ENCODE measurements around the gene SUSD3. TPM values are rescaled to one million over a fixed set of nuclear protein-coding genes. Genes with fewer than 3 reads are reported as not detected.
A peak's percentile ranks its signal among the peaks of the same experiment; 100 is the strongest.

SUSD3 gene
- total and polyA plus RNA-seq, 7 experiments from 2014 or later: 62.8 to 315 (median 78.8) TPM

DNA sequence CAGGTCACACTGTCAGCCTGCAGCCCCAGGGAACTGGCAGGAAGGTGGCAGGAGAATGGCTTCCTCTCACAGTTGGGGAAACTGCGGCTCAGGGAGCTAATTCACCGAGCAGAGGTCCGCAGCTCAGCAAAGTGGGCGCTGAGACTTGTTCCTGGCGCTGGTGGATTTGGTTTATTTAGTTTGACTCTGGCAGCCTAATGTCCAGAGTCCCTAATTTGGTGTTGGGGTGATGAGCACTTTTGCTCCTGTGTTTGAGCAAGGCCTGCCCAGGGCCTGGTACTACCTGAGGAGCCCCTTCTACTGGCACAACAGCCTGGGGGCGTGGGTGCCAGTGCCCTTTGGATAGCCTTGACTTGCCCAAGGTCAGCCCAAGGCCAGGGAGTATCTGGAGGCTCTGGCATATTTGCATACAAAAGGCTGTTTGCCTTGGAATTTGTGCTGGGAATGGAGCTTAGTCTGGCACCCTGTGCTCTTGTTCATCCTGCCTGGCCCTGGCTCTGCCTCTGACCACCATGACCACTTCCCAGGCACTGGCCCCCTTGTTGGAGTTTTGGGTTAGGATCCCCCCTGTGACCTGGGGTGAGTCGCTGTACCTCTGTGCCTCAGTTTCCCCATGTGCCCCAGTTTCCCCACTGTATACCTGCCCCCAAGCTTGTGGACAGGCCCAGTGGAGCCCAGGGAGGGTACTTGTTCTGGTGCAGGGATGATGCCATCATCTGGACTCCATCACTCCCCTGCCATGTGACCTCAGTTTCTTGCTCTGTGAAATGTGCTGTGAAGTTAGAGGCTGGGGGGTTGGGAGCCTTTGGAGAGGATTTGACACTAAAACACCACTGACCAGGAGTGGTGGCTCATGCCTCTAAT lies 1.4 kb downstream of the SUSD3 start:
- peaks cover 0 to 5% (median 0%) of the 10 kb centered on the region in 3 experiments for H3K36me3 ChIP-seq (ENCODE audit: control insufficient read depth in 2 of 3, insufficient read depth in 3 of 3, low read length in 3 of 3)
- H3K36me3 Mint-ChIP-seq: peaks cover 0 to 26% (median 14%) of the 10 kb centered on the region in 5 donors
- H3K27me3 Mint-ChIP-seq: no peaks in the 10 kb centered on the region
- CTCF ChIA-PET: interaction anchor here (1.0 to 1.9 kb wide), 7 partner anchors 20 to 106 kb away, joined by 3 to 7 read pairs (median 6); no protein-coding TSS in a partner anchor
- H3K9me3 Mint-ChIP-seq: peaks cover 0 to 4% (median 0%) of the 10 kb centered on the region in 11 donors
- no peak for DNase-seq
- peak overlapping the region; percentile 97 to 100 (median 99) for H3K27ac Mint-ChIP-seq
- peaks cover 42 to 82% (median 77%) of the 10 kb centered on the region in 7 donors for H3K4me1 Mint-ChIP-seq
- peak overlapping the region; percentile 88 for H3K27ac ChIP-seq (ENCODE audit: low read depth, low read length)
- peak overlapping the region; percentile 93 to 97 (median 94) for H3K4me3 Mint-ChIP-seq
- peak overlapping the region; percentile 90 for H3K4me3 ChIP-seq (ENCODE audit: low read length)
- H3K27me3 ChIP-seq (ENCODE audit: control insufficient read depth in 2 of 2, insufficient read depth in 2 of 2, low read length in 2 of 2): no peaks in the 10 kb centered on the region
- H3K4me1 ChIP-seq (ENCODE audit: control insufficient read depth in 2 of 2, insufficient read depth in 2 of 2, low read length in 2 of 2): peaks cover 60 to 66% of the 10 kb centered on the region in 2 donors
- ATAC-seq: no peak
- POLR2A ChIA-PET: interaction anchor here (0.6 to 10.5 kb wide), 29 partner anchors 8 to 251 kb away, joined by 3 to 365 read pairs (median 5); partner anchors contain the start of genes CARD19 and NINJ1
- no peaks in the 10 kb centered on the region for H3K9me3 ChIP-seq (ENCODE audit: control insufficient read depth in 2 of 3, low read length in 3 of 3)
- intact Hi-C loops (cut with micrococcal nuclease): loop anchor here (1.0 to 10.0 kb wide), 3 partner anchors 32 to 1665 kb away; partner anchors contain the start of genes AOPEP (in 1 of the 2) and NINJ1 (in 1 of the 2)

DNA sequence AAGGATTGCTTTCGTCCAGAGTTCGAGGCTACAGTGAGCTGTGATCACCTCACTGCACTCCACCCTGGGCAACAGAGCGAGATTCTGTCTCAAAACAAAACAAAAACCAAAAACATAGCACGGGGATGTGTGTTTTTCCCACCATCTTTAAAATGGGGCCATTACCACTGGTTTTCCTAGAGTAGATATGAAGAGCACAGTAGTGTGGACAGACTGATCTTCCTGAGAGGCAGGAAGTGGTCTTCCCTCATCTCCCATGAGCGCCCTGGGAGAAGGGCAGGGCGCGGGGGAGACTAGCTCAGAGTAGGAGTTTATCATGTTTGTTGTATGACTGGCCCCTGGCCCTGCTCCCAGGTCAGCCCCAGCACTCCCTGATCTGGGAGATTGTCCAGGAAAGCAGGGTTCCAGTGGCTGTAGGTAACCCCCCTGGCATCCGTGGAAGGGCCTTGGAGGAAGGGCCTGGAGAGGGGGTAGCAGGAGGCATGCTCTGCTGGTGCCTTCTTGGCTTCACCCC lies 2.3 kb downstream of the SUSD3 start:
- H3K9me3 ChIP-seq (ENCODE audit: control insufficient read depth in 2 of 3, low read length in 3 of 3): no peaks in the 10 kb centered on the region
- DNase-seq (no peak), ATAC-seq (no peak)
- peaks cover 0 to 12% (median 6%) of the 10 kb centered on the region in 3 experiments for H3K36me3 ChIP-seq (ENCODE audit: control insufficient read depth in 2 of 3, insufficient read depth in 3 of 3, low read length in 3 of 3)
- intact Hi-C loops (cut with micrococcal nuclease): loop anchor here in 1 of 2 donors (10.0 kb wide), 1 partner anchor 1664 kb away; the partner anchor contains the start of gene AOPEP
- H3K27me3 Mint-ChIP-seq: no peaks in the 10 kb centered on the region
- H3K4me3 Mint-ChIP-seq: peak overlapping the region; percentile 93 to 97 (median 94)
- H3K9me3 Mint-ChIP-seq: peaks cover 0 to 4% (median 0%) of the 10 kb centered on the region in 11 donors
- peaks cover 45 to 82% (median 80%) of the 10 kb centered on the region in 7 donors for H3K4me1 Mint-ChIP-seq
- peaks cover 0 to 33% (median 14%) of the 10 kb centered on the region in 5 donors for H3K36me3 Mint-ChIP-seq
- H3K4me1 ChIP-seq (ENCODE audit: control insufficient read depth in 2 of 2, insufficient read depth in 2 of 2, low read length in 2 of 2): peaks cover 63 to 75% of the 10 kb centered on the region in 2 donors
- CTCF ChIA-PET: interaction anchor here (1.1 to 1.9 kb wide), 5 partner anchors 21 to 106 kb away, joined by 3 to 7 read pairs (median 4); no protein-coding TSS in a partner anchor
- POLR2A ChIA-PET: interaction anchor here (0.6 to 10.5 kb wide), 19 partner anchors 10 to 106 kb away, joined by 3 to 365 read pairs (median 5); partner anchors contain the start of genes CARD19 and NINJ1
- H3K27ac Mint-ChIP-seq: peak overlapping the region; percentile 97 to 100 (median 99)
- peak overlapping the region; percentile 90 for H3K4me3 ChIP-seq (ENCODE audit: low read length)
- no peaks in the 10 kb centered on the region for H3K27me3 ChIP-seq (ENCODE audit: control insufficient read depth in 2 of 2, insufficient read depth in 2 of 2, low read length in 2 of 2)
- H3K27ac ChIP-seq (ENCODE audit: low read depth, low read length): peak overlapping the region; percentile 88

DNA sequence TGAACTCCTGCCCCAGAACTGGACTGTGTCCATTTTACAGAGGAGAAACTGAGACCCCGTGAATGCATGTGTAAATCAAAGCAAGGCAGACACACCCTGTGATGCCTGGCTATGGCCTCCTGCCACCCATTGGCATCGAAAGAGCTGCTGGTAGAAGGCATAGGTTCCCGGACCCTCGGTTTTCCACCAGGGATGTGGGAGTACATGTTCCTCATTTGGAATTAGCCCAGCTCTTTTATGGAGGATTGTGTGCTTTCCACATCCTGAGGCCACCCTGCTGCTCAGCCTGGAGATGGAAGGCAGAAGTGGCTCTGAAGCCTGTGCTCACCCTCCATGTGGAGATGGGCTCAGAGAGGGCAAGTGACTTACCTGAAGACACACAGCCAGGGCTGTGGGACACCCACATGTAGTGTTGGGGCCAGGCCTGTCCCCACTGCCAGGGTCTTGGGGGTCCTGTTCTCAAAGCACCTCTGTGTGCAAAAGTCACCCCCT lies 2.8 kb downstream of the SUSD3 start:
- Histone ChIP-seq H3K9me3 (ENCODE audit: control insufficient read depth in 2 of 3, low read length in 3 of 3) (no peaks in the 10 kb centered on the region), H3K27me3 (ENCODE audit: control insufficient read depth in 2 of 2, insufficient read depth in 2 of 2, low read length in 2 of 2) (no peaks in the 10 kb centered on the region), H3K36me3 (ENCODE audit: control insufficient read depth in 2 of 3, insufficient read depth in 3 of 3, low read length in 3 of 3) (peaks cover 0 to 13% (median 6%) of the 10 kb centered on the region in 3 experiments), H3K27ac (ENCODE audit: low read depth, low read length) (peak overlapping the region; percentile 88), H3K4me1 (ENCODE audit: control insufficient read depth in 2 of 2, insufficient read depth in 2 of 2, low read length in 2 of 2) (peaks cover 68 to 75% of the 10 kb centered on the region in 2 donors), H3K4me3 (ENCODE audit: low read length) (peak overlapping the region; percentile 90)
- ATAC-seq: no peak
- peaks cover 50 to 83% (median 80%) of the 10 kb centered on the region in 7 donors for H3K4me1 Mint-ChIP-seq
- H3K4me3 Mint-ChIP-seq: peak overlapping the region; percentile 93 to 97 (median 94)
- CTCF ChIA-PET: interaction anchor here (1.1 to 1.9 kb wide), 4 partner anchors 21 to 107 kb away, joined by 4 to 7 read pairs (median 6); no protein-coding TSS in a partner anchor
- intact Hi-C loops (cut with micrococcal nuclease): loop anchor here in 1 of 2 donors (10.0 kb wide), 1 partner anchor 1663 kb away; the partner anchor contains the start of gene AOPEP
- peak overlapping the region; percentile 97 to 100 (median 99) for H3K27ac Mint-ChIP-seq
- POLR2A ChIA-PET: interaction anchor here (0.6 to 10.5 kb wide), 15 partner anchors 10 to 96 kb away, joined by 3 to 365 read pairs (median 6); partner anchors contain the start of gene CARD19
- H3K36me3 Mint-ChIP-seq: peaks cover 0 to 36% (median 14%) of the 10 kb centered on the region in 5 donors
- no peaks in the 10 kb centered on the region for H3K27me3 Mint-ChIP-seq
- peaks cover 0 to 4% (median 0%) of the 10 kb centered on the region in 11 donors for H3K9me3 Mint-ChIP-seq
- no peak for DNase-seq

DNA sequence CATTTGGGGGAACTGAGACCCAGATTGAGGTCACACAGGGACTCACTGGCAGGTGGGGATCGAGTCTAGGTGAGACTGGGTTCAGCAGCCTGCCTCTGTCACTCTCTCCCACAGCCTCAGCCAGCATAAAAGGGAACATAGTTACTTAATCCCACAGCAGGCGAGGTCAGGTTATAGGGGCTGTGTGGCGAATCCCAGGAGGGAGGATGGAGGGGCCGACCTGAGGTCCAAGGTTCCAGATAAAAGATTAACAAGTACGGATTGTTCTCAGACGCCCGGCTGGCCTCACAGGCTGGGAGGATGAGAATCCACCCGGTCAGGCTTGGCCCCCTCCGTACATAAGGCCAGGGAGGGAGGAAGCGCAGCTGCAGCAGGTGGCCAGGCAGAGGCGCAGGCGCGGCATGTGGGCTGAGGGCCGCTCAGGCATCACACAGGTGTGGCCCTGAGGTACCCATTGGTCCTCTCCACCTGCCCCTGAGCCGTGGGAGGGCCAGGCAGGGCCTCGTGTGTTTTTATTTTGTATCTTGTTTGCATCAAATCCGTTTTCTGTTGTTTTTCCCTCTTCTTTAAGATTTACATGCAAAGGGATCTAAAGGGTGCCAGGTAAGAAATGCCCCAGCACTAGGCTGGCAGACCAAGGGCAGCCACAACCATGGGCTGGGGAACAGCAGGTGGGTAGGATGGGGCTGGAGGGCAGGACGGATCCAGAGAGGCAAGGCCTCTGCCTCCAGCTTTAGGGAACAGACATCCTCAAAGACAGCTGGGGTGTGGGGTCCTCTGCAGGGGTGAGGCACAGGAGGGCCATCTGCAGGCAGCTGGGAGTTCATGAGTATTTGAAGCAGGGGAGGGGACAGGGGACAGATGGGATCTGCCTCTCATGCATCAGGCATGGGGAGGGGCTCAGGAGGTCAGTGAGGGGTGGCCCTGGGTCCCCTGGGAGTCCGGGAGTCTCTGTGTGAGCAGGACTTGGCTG lies 3.6 kb downstream of the SUSD3 start:
- H3K4me3 Mint-ChIP-seq: peak overlapping the region; percentile 93 to 97 (median 94)
- H3K4me1 ChIP-seq (ENCODE audit: control insufficient read depth in 2 of 2, insufficient read depth in 2 of 2, low read length in 2 of 2): peaks cover 72 to 75% of the 10 kb centered on the region in 2 donors
- no peaks in the 10 kb centered on the region for H3K27me3 Mint-ChIP-seq
- H3K9me3 Mint-ChIP-seq: peaks cover 0 to 4% (median 0%) of the 10 kb centered on the region in 11 donors
- intact Hi-C loops (cut with micrococcal nuclease): loop anchor here in 1 of 2 donors (10.0 kb wide), 1 partner anchor 1663 kb away; the partner anchor contains the start of gene AOPEP
- no peaks in the 10 kb centered on the region for H3K27me3 ChIP-seq (ENCODE audit: control insufficient read depth in 2 of 2, insufficient read depth in 2 of 2, low read length in 2 of 2)
- H3K27ac Mint-ChIP-seq: peak overlapping the region; percentile 97 to 100 (median 99)
- peaks cover 0 to 13% (median 6%) of the 10 kb centered on the region in 3 experiments for H3K36me3 ChIP-seq (ENCODE audit: control insufficient read depth in 2 of 3, insufficient read depth in 3 of 3, low read length in 3 of 3)
- ChIA-PET CTCF (interaction anchor here (0.7 to 1.9 kb wide), 6 partner anchors 21 to 108 kb away, joined by 3 to 7 read pairs (median 4); no protein-coding TSS in a partner anchor), POLR2A (interaction anchor here (0.9 to 10.5 kb wide), 18 partner anchors 9 to 108 kb away, joined by 3 to 365 read pairs (median 5); partner anchors contain the start of gene CARD19)
- no peaks in the 10 kb centered on the region for H3K9me3 ChIP-seq (ENCODE audit: control insufficient read depth in 2 of 3, low read length in 3 of 3)
- peaks cover 0 to 41% (median 16%) of the 10 kb centered on the region in 5 donors for H3K36me3 Mint-ChIP-seq
- DNase-seq (no peak), ATAC-seq (no peak)
- peak overlapping the region; percentile 88 for H3K27ac ChIP-seq (ENCODE audit: low read depth, low read length)
- H3K4me1 Mint-ChIP-seq: peaks cover 54 to 86% (median 80%) of the 10 kb centered on the region in 7 donors
- peak overlapping the region; percentile 90 for H3K4me3 ChIP-seq (ENCODE audit: low read length)

DNA sequence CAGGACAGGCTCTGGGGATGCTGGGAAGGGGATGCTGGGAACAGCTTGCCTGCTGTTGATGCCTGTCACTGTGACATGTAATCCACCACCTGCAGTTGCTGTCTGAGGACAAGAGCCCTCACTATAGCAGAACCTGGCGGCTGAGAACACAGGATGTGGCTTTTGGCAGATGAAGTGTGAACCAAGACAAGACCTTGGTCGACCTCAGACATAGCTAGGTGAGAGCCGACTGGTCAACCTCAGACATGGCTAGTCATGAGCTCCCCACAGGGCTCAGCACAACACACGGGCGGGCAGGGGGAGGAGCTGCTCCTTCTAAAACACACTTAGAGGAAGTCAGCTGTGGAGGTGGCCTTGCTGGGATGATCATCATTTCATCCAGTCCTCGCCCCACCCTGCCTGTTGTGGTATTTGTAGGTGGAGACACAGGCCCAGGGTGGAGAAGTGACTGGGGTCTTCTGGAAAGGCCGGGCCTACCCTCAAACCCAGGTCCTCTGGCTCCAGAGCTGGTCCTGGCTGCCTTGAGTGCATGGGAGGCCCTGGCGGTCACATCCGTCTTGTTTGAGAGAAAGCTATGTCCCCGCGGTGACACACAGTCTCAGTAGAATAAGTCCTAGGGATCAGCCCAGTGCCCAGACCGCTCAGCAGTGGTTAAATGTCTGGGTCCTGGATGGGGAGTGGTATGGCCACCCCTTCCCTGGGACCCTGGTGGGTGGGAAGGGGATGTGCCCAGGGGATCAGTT lies 6.1 kb downstream of the SUSD3 start:
- Mint-ChIP-seq H3K27ac (peak overlapping the region; percentile 97 to 100 (median 99)), H3K9me3 (no peaks in the 10 kb centered on the region), H3K4me1 (peaks cover 71 to 95% (median 86%) of the 10 kb centered on the region in 7 donors), H3K27me3 (no peaks in the 10 kb centered on the region), H3K36me3 (peaks cover 0 to 56% (median 29%) of the 10 kb centered on the region in 5 donors), H3K4me3 (peak overlapping the region; percentile 87 to 97 (median 92))
- POLR2A ChIA-PET: interaction anchor here (0.6 to 10.5 kb wide), 30 partner anchors 12 to 502 kb away, joined by 3 to 365 read pairs (median 5); partner anchors contain the start of genes CARD19 and NINJ1
- peak overlapping the region; percentile 88 for H3K27ac ChIP-seq (ENCODE audit: low read depth, low read length)
- CTCF ChIA-PET: interaction anchor here (1.0 to 2.8 kb wide), 13 partner anchors 12 to 111 kb away, joined by 3 to 12 read pairs (median 4); no protein-coding TSS in a partner anchor
- intact Hi-C loops (cut with micrococcal nuclease): loop anchor here (1.0 to 10.0 kb wide), 15 partner anchors 8 to 1660 kb away; partner anchors contain the start of genes NINJ1 (in 2 of the 2), AOPEP (in 1 of the 2), BICD2 (in 1 of the 2) and FAM120AOS (in 1 of the 2)
- peak; percentile 54 to 95 (median 90) for DNase-seq
- no peaks in the 10 kb centered on the region for H3K9me3 ChIP-seq (ENCODE audit: control insufficient read depth in 2 of 3, low read length in 3 of 3)
- peak overlapping the region; percentile 90 for H3K4me3 ChIP-seq (ENCODE audit: low read length)
- H3K4me1 ChIP-seq (ENCODE audit: control insufficient read depth in 2 of 2, insufficient read depth in 2 of 2, low read length in 2 of 2): peaks cover 63 to 87% of the 10 kb centered on the region in 2 donors
- ATAC-seq: peak; percentile 96
- H3K36me3 ChIP-seq (ENCODE audit: control insufficient read depth in 2 of 3, insufficient read depth in 3 of 3, low read length in 3 of 3): peaks cover 0 to 17% (median 6%) of the 10 kb centered on the region in 3 experiments
- no peaks in the 10 kb centered on the region for H3K27me3 ChIP-seq (ENCODE audit: control insufficient read depth in 2 of 2, insufficient read depth in 2 of 2, low read length in 2 of 2)

All from naive thymus-derived CD4-positive, alpha-beta T cell (primary cell).